Measurements from ENCODE around the gene MEGF10. TPM values are rescaled to one million over a fixed set of nuclear protein-coding genes. Genes with fewer than 3 reads are reported as not detected.

The MEGF10 gene
- total RNA-seq, 2 donors from 2014 or later, result 0.49 to 0.92 TPM

- ATAC-seq (no peak), DNase-seq (no peak)
- intact Hi-C loops (cut with DNase I, micrococcal nuclease), result no loop called here
These were observed 108.5 kb downstream of the MEGF10 start for GRCh38 chr5:127399068-127399467.

DNA sequence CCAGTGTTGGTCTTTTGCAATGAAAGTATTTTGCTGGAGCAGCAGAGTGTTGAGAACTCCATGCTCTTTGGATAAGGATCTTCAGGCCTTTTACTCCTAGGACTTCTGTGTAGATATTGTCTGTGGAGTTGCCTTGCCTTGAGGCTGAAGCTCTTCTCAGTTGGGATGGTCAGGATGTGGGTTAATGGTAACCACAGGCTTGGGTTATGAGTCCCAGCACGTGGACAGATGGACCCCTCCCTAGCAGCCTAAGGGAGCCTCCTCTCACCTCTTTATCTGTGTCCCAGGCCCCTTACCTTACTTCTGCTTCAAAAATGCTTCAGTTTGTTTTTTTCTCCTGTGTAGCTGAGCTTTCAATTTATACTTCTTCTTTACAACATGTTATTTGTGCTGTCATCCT lies 109.9 kb downstream of the MEGF10 start:
- DNase-seq (no peak), ATAC-seq (no peak)
- intact Hi-C loops (cut with DNase I, micrococcal nuclease), result no loop called here

DNA sequence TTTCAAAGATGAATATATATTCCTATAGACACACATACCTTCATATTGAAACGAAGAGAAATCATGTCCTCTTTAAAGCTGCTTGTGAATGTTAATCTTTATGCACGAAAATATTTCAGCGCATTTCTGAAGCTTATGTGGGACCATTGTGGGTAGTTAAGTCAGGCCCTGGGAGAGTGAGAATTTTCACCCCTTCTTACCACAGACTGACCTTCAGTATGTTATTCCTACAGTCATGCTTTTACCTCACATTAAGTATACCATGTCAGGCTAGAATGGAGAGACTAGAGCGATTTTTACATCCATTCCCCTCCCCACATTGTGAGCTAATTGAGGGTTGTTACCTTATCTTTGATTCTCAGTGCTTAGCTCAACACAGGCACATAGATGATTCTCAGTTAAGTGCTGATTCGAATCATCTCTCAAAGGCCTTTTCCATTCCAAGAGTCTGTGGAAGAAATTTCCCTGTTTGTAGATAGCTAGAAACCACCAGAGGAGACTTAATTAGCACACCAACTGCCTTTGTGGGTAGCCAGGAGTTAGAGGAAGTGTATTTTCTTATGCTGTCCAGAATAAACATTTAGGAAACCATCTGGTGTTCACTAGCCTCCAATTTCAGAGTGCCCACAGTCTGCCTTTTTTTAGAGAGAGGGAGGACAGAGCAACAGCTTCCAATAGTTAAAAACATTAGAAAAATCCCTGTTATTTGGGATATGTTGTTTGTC lies 110.5 kb downstream of the MEGF10 start:
- ATAC-seq, result no peak
- intact Hi-C loops (cut with DNase I, micrococcal nuclease), result no loop called here
- DNase-seq, result no peak

DNA sequence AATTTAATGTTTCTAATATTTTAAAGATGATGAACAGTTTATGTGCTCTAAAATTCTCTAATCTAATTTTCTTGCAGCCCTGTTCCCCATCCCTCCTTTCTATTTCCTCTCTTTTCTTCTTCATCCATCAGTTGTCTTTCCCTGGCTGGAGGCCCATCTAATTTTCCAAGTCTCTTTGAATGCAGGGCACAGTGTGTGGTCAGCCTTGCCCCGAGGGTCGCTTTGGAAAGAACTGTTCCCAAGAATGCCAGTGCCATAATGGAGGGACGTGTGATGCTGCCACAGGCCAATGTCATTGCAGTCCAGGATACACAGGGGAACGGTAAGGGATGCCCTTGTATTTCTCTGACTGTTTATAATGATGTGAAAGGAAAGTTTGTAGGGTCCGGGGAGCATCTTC lies 111.8 kb downstream of the MEGF10 start:
- ATAC-seq (no peak), DNase-seq (no peak)
- intact Hi-C loops (cut with DNase I, micrococcal nuclease), result no loop called here

DNA sequence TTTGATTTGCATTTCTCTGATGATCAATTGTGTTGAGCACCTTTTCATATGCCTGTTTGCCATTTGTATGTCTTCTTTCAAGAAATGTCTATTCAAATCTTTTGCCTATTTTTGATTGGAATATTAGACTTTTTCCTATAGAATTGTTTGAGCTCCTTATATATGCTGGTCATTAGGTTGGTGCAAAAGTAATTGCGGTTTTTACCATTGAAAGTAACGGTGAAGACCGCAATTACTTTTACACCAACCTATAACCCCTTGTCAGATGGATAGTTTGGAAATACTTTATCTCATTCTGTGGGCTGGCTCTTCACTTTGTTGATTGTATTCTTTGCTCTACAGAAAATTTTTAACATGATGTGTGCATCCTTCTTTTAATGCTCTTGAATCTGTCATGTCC lies 113.6 kb downstream of the MEGF10 start:
- ATAC-seq (no peak), DNase-seq (no peak)
- intact Hi-C loops (cut with DNase I, micrococcal nuclease), result no loop called here

- intact Hi-C loops (cut with DNase I, micrococcal nuclease), result no loop called here
- DNase-seq, result no peak
- no peak for ATAC-seq
These were observed 115.9 kb downstream of the MEGF10 start for GRCh38 chr5:127406326-127407121.

- DNase-seq (no peak), ATAC-seq (no peak)
- intact Hi-C loops (cut with DNase I, micrococcal nuclease), result no loop called here
These were observed 118.8 kb downstream of the MEGF10 start for GRCh38 chr5:127409246-127409917.

DNA sequence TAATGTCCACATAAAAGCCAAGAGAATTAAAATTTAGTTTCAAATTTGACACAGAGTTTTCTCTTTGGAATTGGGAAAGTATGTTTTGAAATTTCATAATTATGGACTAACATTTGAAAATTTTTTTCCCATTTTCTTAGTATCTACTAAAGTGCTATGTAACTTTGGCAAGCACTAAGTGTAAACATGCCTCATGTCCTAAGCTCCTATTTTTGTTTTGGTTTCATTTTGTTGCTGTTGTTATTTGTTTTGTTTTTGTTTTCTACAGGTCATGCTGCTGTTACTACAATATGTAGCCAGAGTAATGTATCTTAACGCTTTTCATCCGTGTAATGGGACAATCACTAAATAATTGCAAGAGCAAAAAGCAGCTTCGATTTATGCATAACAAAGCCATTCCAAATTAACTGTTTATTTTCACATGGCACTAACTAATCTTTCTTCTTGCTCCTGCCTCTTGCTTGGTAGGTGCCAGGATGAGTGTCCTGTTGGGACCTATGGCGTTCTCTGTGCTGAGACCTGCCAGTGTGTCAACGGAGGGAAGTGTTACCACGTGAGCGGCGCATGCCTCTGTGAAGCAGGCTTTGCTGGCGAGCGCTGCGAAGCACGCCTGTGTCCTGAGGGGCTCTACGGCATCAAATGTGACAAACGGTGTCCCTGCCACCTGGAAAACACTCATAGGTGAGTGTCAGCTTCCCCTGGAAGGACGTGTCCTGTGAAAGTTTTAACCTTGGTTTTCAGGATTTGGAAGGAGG lies 119.5 kb downstream of the MEGF10 start:
- DNase-seq (no peak), ATAC-seq (no peak)
- intact Hi-C loops (cut with DNase I, micrococcal nuclease), result no loop called here

GRCh38 chr5:127410959-127411358 lies 120.4 kb downstream of the MEGF10 start:
- DNase-seq (no peak), ATAC-seq (no peak)
- intact Hi-C loops (cut with DNase I, micrococcal nuclease), result no loop called here

DNA sequence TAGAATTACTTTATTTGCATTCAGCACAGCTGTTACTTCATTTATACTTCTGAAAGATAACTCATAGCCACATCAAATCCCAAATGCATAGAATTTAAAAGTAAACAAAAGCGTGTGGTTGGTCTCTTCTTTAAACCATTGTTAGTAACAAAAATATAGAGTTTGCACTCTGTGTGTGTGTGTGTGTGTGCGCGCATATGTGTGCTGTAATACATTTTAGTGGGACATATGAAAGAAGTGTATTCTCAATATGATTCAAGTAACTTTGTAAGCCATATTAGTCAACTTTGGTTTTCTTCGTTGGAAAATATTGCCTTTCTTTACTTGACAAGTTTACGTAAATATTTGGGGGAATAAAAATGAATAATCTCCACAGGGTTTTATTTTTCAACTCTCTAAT lies 120.8 kb downstream of the MEGF10 start:
- ATAC-seq, result no peak
- intact Hi-C loops (cut with DNase I, micrococcal nuclease), result no loop called here
- no peak for DNase-seq

- intact Hi-C loops (cut with DNase I, micrococcal nuclease), result no loop called here
- ATAC-seq (no peak), DNase-seq (no peak)
These were observed 122.1 kb downstream of the MEGF10 start for GRCh38 chr5:127412698-127413097.

- intact Hi-C loops (cut with DNase I, micrococcal nuclease), result no loop called here
- DNase-seq, result no peak
- ATAC-seq, result no peak
These were observed 124.4 kb downstream of the MEGF10 start for GRCh38 chr5:127415034-127415433.

DNA sequence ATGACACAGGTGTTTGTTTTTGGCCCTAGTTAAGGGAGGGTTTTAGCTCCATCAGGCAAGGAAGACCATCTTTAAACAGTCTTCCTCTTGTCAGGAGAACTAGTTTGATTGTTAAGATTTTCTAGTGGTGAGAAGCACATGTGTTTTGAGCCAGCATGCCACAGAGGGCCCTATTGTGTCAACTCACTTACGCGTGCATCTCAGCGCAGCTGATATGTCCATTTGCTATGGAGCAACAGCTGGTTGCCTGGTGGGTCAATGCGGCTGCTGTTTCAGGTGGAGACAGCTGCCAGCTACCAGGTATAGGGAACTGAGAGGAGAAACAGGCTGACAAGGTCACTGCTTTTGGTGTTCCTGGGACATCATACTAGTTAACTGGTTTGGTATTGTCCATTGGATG lies 126.3 kb downstream of the MEGF10 start:
- intact Hi-C loops (cut with DNase I, micrococcal nuclease), result no loop called here

DNA sequence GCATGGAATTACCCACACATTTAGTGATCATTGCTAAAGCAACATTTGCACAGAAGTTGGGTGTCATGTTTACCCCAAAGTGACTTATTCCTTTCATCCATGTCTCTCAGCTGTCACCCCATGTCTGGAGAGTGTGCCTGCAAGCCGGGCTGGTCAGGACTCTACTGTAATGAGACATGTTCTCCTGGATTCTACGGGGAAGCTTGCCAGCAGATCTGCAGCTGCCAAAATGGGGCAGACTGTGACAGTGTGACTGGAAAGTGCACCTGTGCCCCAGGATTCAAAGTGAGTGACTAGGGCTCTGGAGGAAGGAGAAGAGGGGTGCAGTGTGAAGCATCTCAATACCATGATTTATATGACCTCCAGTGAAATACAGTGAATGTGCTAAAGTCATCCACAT lies 126.9 kb downstream of the MEGF10 start:
- ATAC-seq (no peak), DNase-seq (no peak)
- intact Hi-C loops (cut with DNase I, micrococcal nuclease), result no loop called here

More for the DNA sequence above, 126.3 kb downstream of the MEGF10 start:
- ATAC-seq (no peak), DNase-seq (no peak)

DNA sequence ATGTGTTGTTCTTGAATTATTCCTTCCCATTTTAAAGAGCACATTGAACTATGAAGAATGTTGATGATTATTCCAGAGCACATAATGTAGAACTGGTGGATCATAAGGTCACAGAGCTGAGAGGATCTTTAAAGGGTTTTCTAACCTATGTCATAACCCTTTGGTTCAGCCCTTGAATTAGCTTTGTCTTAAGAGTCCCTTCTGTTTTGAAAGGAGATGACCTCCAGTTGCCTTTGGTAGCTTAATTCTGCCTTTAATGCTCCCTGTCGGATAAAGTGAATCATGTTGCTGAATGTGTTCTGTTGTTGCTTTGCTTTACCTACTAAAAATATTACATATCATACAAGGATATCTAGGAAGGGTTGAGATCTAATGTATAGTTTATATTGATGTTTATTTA lies 127.8 kb downstream of the MEGF10 start:
- intact Hi-C loops (cut with DNase I, micrococcal nuclease), result no loop called here
- ATAC-seq (no peak), DNase-seq (no peak)

GRCh38 chr5:127418974-127419682 lies 128.5 kb downstream of the MEGF10 start:
- DNase-seq, result no peak
- intact Hi-C loops (cut with DNase I, micrococcal nuclease), result no loop called here
- no peak for ATAC-seq

DNA sequence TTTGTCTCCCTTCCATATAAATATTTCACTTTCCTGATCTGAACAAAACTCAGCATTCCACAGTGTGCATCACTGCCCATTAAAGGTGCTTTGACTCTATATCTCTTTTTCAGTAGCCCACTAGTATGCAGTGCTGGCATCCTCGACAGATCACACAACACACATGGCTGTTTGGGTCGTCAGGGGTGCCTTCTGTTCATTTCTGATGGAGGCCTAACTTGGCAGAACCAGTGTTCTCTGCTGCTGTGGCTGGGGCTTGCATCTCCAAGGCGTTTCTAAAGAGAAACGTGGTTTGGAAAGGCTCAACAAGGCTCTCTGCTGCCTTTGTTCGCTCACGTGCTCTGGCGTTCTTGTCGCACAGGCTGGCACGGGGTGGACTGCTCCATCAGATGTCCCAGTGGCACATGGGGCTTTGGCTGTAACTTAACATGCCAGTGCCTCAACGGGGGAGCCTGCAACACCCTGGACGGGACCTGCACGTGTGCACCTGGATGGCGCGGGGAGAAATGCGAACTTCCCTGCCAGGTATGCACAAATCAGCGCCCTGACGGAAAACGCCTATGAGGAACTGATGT lies 129.2 kb downstream of the MEGF10 start:
- DNase-seq, result no peak
- no peak for ATAC-seq
- intact Hi-C loops (cut with DNase I, micrococcal nuclease), result no loop called here

- DNase-seq, result no peak
- ATAC-seq, result no peak
- intact Hi-C loops (cut with DNase I, micrococcal nuclease), result no loop called here
These were observed 130.2 kb downstream of the MEGF10 start for GRCh38 chr5:127420758-127421157.

Measured in left colon (tissue), 2 donors.